Activated CD8-positive, alpha-beta T cell treated with anti-CD3 and anti-CD28 coated beads, Interleukin-2, amount 10 ng/mL, durations not matched to agents 7 days and 5 days (primary cell): Measurements from ENCODE around the gene GOSR1. TPM values are rescaled to one million over a fixed set of nuclear protein-coding genes. Genes with fewer than 3 reads are reported as not detected.
"Not testable (repeated sequence)": the region's sequence is repeated elsewhere in the genome, so short reads cannot be mapped to it uniquely, and the experiment has no call there.

Experiments used
- ATAC-seq: fragments of 150-1000 bp; cut with Tn5 transposase; one replicate; pipeline ENCODE4 v1.10.0; 2021; ENCODE audit warnings: moderate library complexity
- CTCF ChIA-PET: fragments of 350-600 bp; sonication (Branson Sonifier 250); formaldehyde crosslinking; loops from one replicate; lab custom pipeline; 2021; ENCODE audit warnings: antibody characterized with exemption; lab: Charles Lee
- POLR2A ChIA-PET: fragments of 350-600 bp; sonication (Branson Sonifier 250); formaldehyde crosslinking; loops from one replicate; lab custom pipeline; 2021; ENCODE audit warnings: antibody characterized with exemption; lab: Charles Lee
- DNase-seq: peaks from one replicate; pipeline ENCODE4 v3.0.0-alpha.2; 2020
- H3K27ac Mint-ChIP-seq: one replicate; pipeline ENCODE4 v1.8.0; 2021; ENCODE audit warnings: mild to moderate bottlenecking, mixed read lengths
- H3K27me3 Mint-ChIP-seq: one replicate; pipeline ENCODE4 v1.8.0; 2021; ENCODE audit warnings: low read depth, mixed read lengths
- H3K36me3 Mint-ChIP-seq: one replicate; pipeline ENCODE4 v1.8.0; 2021; ENCODE audit warnings: low read depth, mixed read lengths
- H3K4me1 Mint-ChIP-seq: one replicate; pipeline ENCODE4 v1.8.0; 2021; ENCODE audit warnings: low read depth, mixed read lengths
- H3K4me3 Mint-ChIP-seq: one replicate; pipeline ENCODE4 v1.8.0; 2021; ENCODE audit warnings: mild to moderate bottlenecking, mixed read lengths
- H3K9me3 Mint-ChIP-seq: one replicate; pipeline ENCODE4 v1.8.0; 2022; ENCODE audit warnings: mixed read lengths; ENCODE audit not compliant: insufficient read depth
- total RNA-seq, 2 experiments: library from RNA; stranded (reverse); gene quantifications; one replicate each; pipeline ENCODE4 v1.2.3, GENCODE V29; 2021

The GOSR1 gene
- total RNA-seq, 2 experiments from 2014 or later = 41.5 to 44.0 TPM

GRCh38 chr17:30505868-30506417 is 28.7 kb downstream of the GOSR1 start:
- H3K9me3 Mint-ChIP-seq = no peaks in the 10 kb centered on the region
- no peaks in the 10 kb centered on the region for H3K27me3 Mint-ChIP-seq
- H3K27ac Mint-ChIP-seq = peak overlapping the region; percentile 26
- DNase-seq (no peak), ATAC-seq (no peak)
- POLR2A ChIA-PET = no interaction called here
- H3K36me3 Mint-ChIP-seq = peaks cover 38% of the 10 kb centered on the region
- CTCF ChIA-PET = no interaction called here
- H3K4me1 Mint-ChIP-seq = peaks cover 8% of the 10 kb centered on the region
- no peak overlapping the region for H3K4me3 Mint-ChIP-seq

GRCh38 chr17:30506481-30506880 is 29.3 kb downstream of the GOSR1 start:
- Mint-ChIP-seq H3K27ac (peak overlapping the region; percentile 26), H3K4me3 (no peak overlapping the region), H3K27me3 (no peaks in the 10 kb centered on the region), H3K36me3 (peaks cover 35% of the 10 kb centered on the region), H3K4me1 (peaks cover 8% of the 10 kb centered on the region), H3K9me3 (no peaks in the 10 kb centered on the region)
- CTCF ChIA-PET = interaction anchor here (1.4 kb wide), 1 partner anchor 30 kb away, joined by 5 read pairs; no protein-coding TSS in a partner anchor
- POLR2A ChIA-PET = no interaction called here
- no peak for ATAC-seq
- no peak for DNase-seq

- Mint-ChIP-seq H3K27me3 (no peaks in the 10 kb centered on the region), H3K4me1 (no peaks in the 10 kb centered on the region), H3K4me3 (no peak overlapping the region), H3K9me3 (no peaks in the 10 kb centered on the region), H3K27ac (no peak overlapping the region), H3K36me3 (peaks cover 23% of the 10 kb centered on the region)
- POLR2A ChIA-PET = no interaction called here
- no peak for DNase-seq
- no peak for ATAC-seq
- CTCF ChIA-PET = interaction anchor here (1.0 kb wide), 1 partner anchor 37 kb away, joined by 3 read pairs; the partner anchor contains the start of gene GOSR1
These were observed 36.1 kb downstream of the GOSR1 start for GRCh38 chr17:30513346-30513745.

GRCh38 chr17:30514895-30515596 is 37.8 kb downstream of the GOSR1 start:
- DNase-seq (no peak), ATAC-seq (no peak)
- H3K27me3 Mint-ChIP-seq = no peaks in the 10 kb centered on the region
- no peak overlapping the region for H3K4me3 Mint-ChIP-seq
- POLR2A ChIA-PET = no interaction called here
- no peaks in the 10 kb centered on the region for H3K4me1 Mint-ChIP-seq
- CTCF ChIA-PET = interaction anchor here (1.4 kb wide), 1 partner anchor 39 kb away, joined by 3 read pairs; the partner anchor contains the start of gene GOSR1
- H3K36me3 Mint-ChIP-seq = peaks cover 23% of the 10 kb centered on the region
- H3K9me3 Mint-ChIP-seq = no peaks in the 10 kb centered on the region
- no peak overlapping the region for H3K27ac Mint-ChIP-seq

- ATAC-seq (no peak), DNase-seq (no peak)
- CTCF ChIA-PET = no interaction called here
- Mint-ChIP-seq H3K27ac (no peak overlapping the region), H3K27me3 (no peaks in the 10 kb centered on the region), H3K36me3 (peaks cover 33% of the 10 kb centered on the region), H3K4me3 (no peak overlapping the region), H3K4me1 (no peaks in the 10 kb centered on the region), H3K9me3 (no peaks in the 10 kb centered on the region)
- POLR2A ChIA-PET = no interaction called here
These were observed 40.6 kb downstream of the GOSR1 start for GRCh38 chr17:30517786-30518185.

GRCh38 chr17:30519166-30519565 is 42.0 kb downstream of the GOSR1 start:
- ChIA-PET CTCF (no interaction called here), POLR2A (no interaction called here)
- H3K9me3 Mint-ChIP-seq = no peaks in the 10 kb centered on the region
- DNase-seq (no peak), ATAC-seq (no peak)
- H3K4me1 Mint-ChIP-seq = no peaks in the 10 kb centered on the region
- no peak overlapping the region for H3K27ac Mint-ChIP-seq
- H3K4me3 Mint-ChIP-seq = no peak overlapping the region
- H3K27me3 Mint-ChIP-seq = no peaks in the 10 kb centered on the region
- H3K36me3 Mint-ChIP-seq = peaks cover 31% of the 10 kb centered on the region

- H3K27ac Mint-ChIP-seq = no peak overlapping the region
- no peak for ATAC-seq
- CTCF ChIA-PET = no interaction called here
These were observed 42.5 kb downstream of the GOSR1 start for GRCh38 chr17:30519707-30520106.

GRCh38 chr17:30520436-30520835 is 43.2 kb downstream of the GOSR1 start:
- POLR2A ChIA-PET = no interaction called here

More at GRCh38 chr17:30519707-30520106, 42.5 kb downstream of the GOSR1 start:
- H3K36me3 Mint-ChIP-seq = peaks cover 30% of the 10 kb centered on the region
- no peak for DNase-seq
- H3K27me3 Mint-ChIP-seq = no peaks in the 10 kb centered on the region
- no peak overlapping the region for H3K4me3 Mint-ChIP-seq
- no peaks in the 10 kb centered on the region for H3K4me1 Mint-ChIP-seq
- POLR2A ChIA-PET = no interaction called here
- H3K9me3 Mint-ChIP-seq = no peaks in the 10 kb centered on the region

GRCh38 chr17:30520882-30521281 is 43.7 kb downstream of the GOSR1 start:
- ChIA-PET CTCF (no interaction called here), POLR2A (no interaction called here)
- no peak for ATAC-seq
- no peak for DNase-seq
- no peaks in the 10 kb centered on the region for H3K27me3 Mint-ChIP-seq
- H3K36me3 Mint-ChIP-seq = peaks cover 29% of the 10 kb centered on the region
- H3K4me1 Mint-ChIP-seq = no peaks in the 10 kb centered on the region
- H3K9me3 Mint-ChIP-seq = no peaks in the 10 kb centered on the region
- no peak overlapping the region for H3K27ac Mint-ChIP-seq
- no peak overlapping the region for H3K4me3 Mint-ChIP-seq

More at GRCh38 chr17:30520436-30520835, 43.2 kb downstream of the GOSR1 start:
- H3K27me3 Mint-ChIP-seq = no peaks in the 10 kb centered on the region
- no peaks in the 10 kb centered on the region for H3K4me1 Mint-ChIP-seq
- peaks cover 31% of the 10 kb centered on the region for H3K36me3 Mint-ChIP-seq
- DNase-seq (no peak), ATAC-seq (no peak)
- CTCF ChIA-PET = no interaction called here
- H3K9me3 Mint-ChIP-seq = no peaks in the 10 kb centered on the region
- no peak overlapping the region for H3K4me3 Mint-ChIP-seq
- no peak overlapping the region for H3K27ac Mint-ChIP-seq

GRCh38 chr17:30521766-30522165 is 44.6 kb downstream of the GOSR1 start:
- POLR2A ChIA-PET = no interaction called here
- CTCF ChIA-PET = no interaction called here
- Mint-ChIP-seq H3K4me3 (no peak overlapping the region), H3K4me1 (no peaks in the 10 kb centered on the region), H3K27ac (no peak overlapping the region), H3K9me3 (no peaks in the 10 kb centered on the region), H3K36me3 (peaks cover 29% of the 10 kb centered on the region), H3K27me3 (no peaks in the 10 kb centered on the region)
- DNase-seq (no peak), ATAC-seq (no peak)

- peaks cover 26% of the 10 kb centered on the region for H3K36me3 Mint-ChIP-seq
- H3K9me3 Mint-ChIP-seq, H3K27ac Mint-ChIP-seq, H3K4me1 Mint-ChIP-seq, ATAC-seq, CTCF ChIA-PET, H3K27me3 Mint-ChIP-seq, POLR2A ChIA-PET, H3K4me3 Mint-ChIP-seq: not testable (repeated sequence)
- peak; percentile 7 for DNase-seq
These were observed 46.0 kb downstream of the GOSR1 start for GRCh38 chr17:30523236-30523635.

- Mint-ChIP-seq H3K27ac (no peak overlapping the region), H3K27me3 (no peaks in the 10 kb centered on the region), H3K4me3 (no peak overlapping the region), H3K4me1 (no peaks in the 10 kb centered on the region), H3K36me3 (peaks cover 26% of the 10 kb centered on the region), H3K9me3 (no peaks in the 10 kb centered on the region)
- DNase-seq (peak; percentile 5), ATAC-seq (no peak)
- ChIA-PET POLR2A (no interaction called here), CTCF (no interaction called here)
These were observed 47.6 kb downstream of the GOSR1 start for GRCh38 chr17:30524847-30525246.
